ENCODE data around the gene BCLAF1. TPM values are rescaled to one million over a fixed set of nuclear protein-coding genes. Genes with fewer than 3 reads are reported as not detected.

The BCLAF1 gene
- polyA plus RNA-seq, 1 donor from 2014 or later = 151 TPM

GRCh38 chr6:136284909-136285308 lies 4.7 kb downstream of the BCLAF1 start:
- Histone ChIP-seq H3K4me3 (ENCODE audit: low read length) (peak overlapping the region; percentile 15), H3K9me2 (ENCODE audit: insufficient read depth, low read length) (no peaks in the 10 kb centered on the region), H3K4me2 (ENCODE audit: low read length) (no peak overlapping the region), H3K9me3 (ENCODE audit: low read length) (no peaks in the 10 kb centered on the region), H2AFZ (ENCODE audit: low read depth, low read length) (no peak overlapping the region), H3F3A (ENCODE audit: insufficient read depth, low read length, poor library complexity, severe bottlenecking) (no peaks in the 10 kb centered on the region), H3K27me3 (ENCODE audit: insufficient read depth, low read depth, low read length) (no peaks in the 10 kb centered on the region), H4K20me1 (ENCODE audit: insufficient read depth) (peaks cover 44% of the 10 kb centered on the region), H3K27ac (ENCODE audit: low read length) (no peak overlapping the region), H3K79me2 (replicated peaks; ENCODE audit: insufficient read depth, low read length) (peaks cover 89% of the 10 kb centered on the region), H3K9ac (ENCODE audit: low read length) (no peak overlapping the region), H3K36me3 (ENCODE audit: insufficient read depth, low read length) (peaks cover 5% of the 10 kb centered on the region)
- TF ChIP-seq MXI1 (conservative IDR thresholded peaks at IDR 0.05; ENCODE audit: poor library complexity, severe bottlenecking) (no peak), CTCF (IDR thresholded peaks at IDR 0.05; ENCODE audit: poor library complexity, severe bottlenecking) (no peak), EZH2 (IDR thresholded peaks at IDR 0.05; ENCODE audit: borderline replicate concordance, insufficient read depth, low read length, poor library complexity, severe bottlenecking) (no peak), TAF1 (IDR thresholded peaks at IDR 0.05; ENCODE audit: low read depth) (no peak), POLR2AphosphoS5 (IDR thresholded peaks at IDR 0.05) (no peak), RAD21 (conservative IDR thresholded peaks at IDR 0.05) (no peak)

GRCh38 chr6:136282906-136283305 lies 6.7 kb downstream of the BCLAF1 start:
- peaks cover 93% of the 10 kb centered on the region for H3K79me2 ChIP-seq (replicated peaks; ENCODE audit: insufficient read depth, low read length)
- no peak overlapping the region for H2AFZ ChIP-seq (ENCODE audit: low read depth, low read length)
- no peak for TF ChIP-seq EZH2 (IDR thresholded peaks at IDR 0.05; ENCODE audit: borderline replicate concordance, insufficient read depth, low read length, poor library complexity, severe bottlenecking)
- TF ChIP-seq MXI1 (conservative IDR thresholded peaks at IDR 0.05; ENCODE audit: poor library complexity, severe bottlenecking) = no peak
- no peak for TF ChIP-seq SMC3 (conservative IDR thresholded peaks at IDR 0.05; ENCODE audit: poor library complexity)
- TF ChIP-seq RAD21 (conservative IDR thresholded peaks at IDR 0.05) = no peak
- H3F3A ChIP-seq (ENCODE audit: insufficient read depth, low read length, poor library complexity, severe bottlenecking) = no peaks in the 10 kb centered on the region
- no peaks in the 10 kb centered on the region for H3K27me3 ChIP-seq (ENCODE audit: insufficient read depth, low read depth, low read length)
- H3K9me3 ChIP-seq (ENCODE audit: low read length) = no peaks in the 10 kb centered on the region
- H3K4me3 ChIP-seq (ENCODE audit: low read length) = no peak overlapping the region
- H3K4me2 ChIP-seq (ENCODE audit: low read length) = no peak overlapping the region
- H4K20me1 ChIP-seq (ENCODE audit: insufficient read depth) = peaks cover 39% of the 10 kb centered on the region
- H3K9me2 ChIP-seq (ENCODE audit: insufficient read depth, low read length) = no peaks in the 10 kb centered on the region
- no peak overlapping the region for H3K27ac ChIP-seq (ENCODE audit: low read length)
- peaks cover 5% of the 10 kb centered on the region for H3K36me3 ChIP-seq (ENCODE audit: insufficient read depth, low read length)
- H3K9ac ChIP-seq (ENCODE audit: low read length) = no peak overlapping the region

GRCh38 chr6:136280032-136280609 lies 9.5 kb downstream of the BCLAF1 start:
- Histone ChIP-seq H3F3A (ENCODE audit: insufficient read depth, low read length, poor library complexity, severe bottlenecking) (no peaks in the 10 kb centered on the region), H3K79me2 (replicated peaks; ENCODE audit: insufficient read depth, low read length) (peaks cover 78% of the 10 kb centered on the region), H3K27ac (ENCODE audit: low read length) (no peak overlapping the region), H3K9me2 (ENCODE audit: insufficient read depth, low read length) (no peaks in the 10 kb centered on the region), H3K4me2 (ENCODE audit: low read length) (no peak overlapping the region), H2AFZ (ENCODE audit: low read depth, low read length) (no peak overlapping the region), H3K4me3 (ENCODE audit: low read length) (no peak overlapping the region), H3K36me3 (ENCODE audit: insufficient read depth, low read length) (peaks cover 5% of the 10 kb centered on the region), H3K9me3 (ENCODE audit: low read length) (no peaks in the 10 kb centered on the region), H4K20me1 (ENCODE audit: insufficient read depth) (peaks cover 26% of the 10 kb centered on the region), H3K27me3 (ENCODE audit: insufficient read depth, low read depth, low read length) (no peaks in the 10 kb centered on the region), H3K9ac (ENCODE audit: low read length) (no peak overlapping the region)
- TF ChIP-seq SMC3 (conservative IDR thresholded peaks at IDR 0.05; ENCODE audit: poor library complexity) = no peak
- no peak for TF ChIP-seq TAF1 (IDR thresholded peaks at IDR 0.05; ENCODE audit: low read depth)
- TF ChIP-seq EP300 (conservative IDR thresholded peaks at IDR 0.05; ENCODE audit: poor library complexity, severe bottlenecking) = no peak
- no peak for TF ChIP-seq RAD21 (conservative IDR thresholded peaks at IDR 0.05)
- TF ChIP-seq MXI1 (conservative IDR thresholded peaks at IDR 0.05; ENCODE audit: poor library complexity, severe bottlenecking) = no peak
- no peak for TF ChIP-seq EZH2 (IDR thresholded peaks at IDR 0.05; ENCODE audit: borderline replicate concordance, insufficient read depth, low read length, poor library complexity, severe bottlenecking)
- TF ChIP-seq REST (IDR thresholded peaks at IDR 0.05; ENCODE audit: borderline replicate concordance) = no peak
- TF ChIP-seq POLR2AphosphoS5 (IDR thresholded peaks at IDR 0.05) = no peak
- TF ChIP-seq CTCF (IDR thresholded peaks at IDR 0.05; ENCODE audit: poor library complexity, severe bottlenecking) = no peak

Data from neural cell (in vitro differentiated cells).